T-helper 22 cell (primary cell): Measurements from ENCODE around the gene MAP6.

ENCODE experiments used
- DNase-seq: peaks from one replicate; pipeline ENCODE4 v3.0.0-alpha.2; 2020; ENCODE audit warnings: low read depth

Gene MAP6

DNA sequence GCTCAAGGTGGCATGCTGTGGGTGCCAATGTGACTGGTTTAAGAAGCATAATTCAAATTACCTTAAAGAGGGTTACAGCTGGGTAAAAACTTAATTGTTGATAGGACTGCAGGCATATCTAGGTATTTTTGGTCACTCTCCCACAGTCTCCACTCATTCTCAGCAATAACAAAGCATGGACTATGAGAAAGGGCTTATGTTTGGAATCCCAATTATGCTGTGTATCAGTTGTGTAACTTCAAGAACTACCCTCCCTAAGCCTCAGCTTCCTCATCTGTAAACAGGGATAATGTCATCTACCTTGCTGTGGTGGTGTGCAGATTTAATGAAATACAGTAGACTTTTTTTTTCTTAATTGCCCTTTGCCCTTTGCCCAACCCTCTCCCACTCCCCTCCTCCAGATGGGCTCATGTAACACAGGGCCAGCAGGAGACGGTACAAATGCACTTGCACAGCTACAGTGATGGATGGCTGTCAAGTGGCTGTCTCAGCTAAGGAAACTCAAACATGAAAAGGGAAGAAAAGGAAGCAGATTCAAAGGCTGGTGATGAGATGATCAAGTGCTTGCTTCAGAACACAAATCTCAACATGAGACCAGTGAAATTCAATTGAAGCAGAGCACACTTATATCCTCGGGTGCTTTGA lies 37.6 kb downstream of the MAP6 start:
- no peak for DNase-seq

DNA sequence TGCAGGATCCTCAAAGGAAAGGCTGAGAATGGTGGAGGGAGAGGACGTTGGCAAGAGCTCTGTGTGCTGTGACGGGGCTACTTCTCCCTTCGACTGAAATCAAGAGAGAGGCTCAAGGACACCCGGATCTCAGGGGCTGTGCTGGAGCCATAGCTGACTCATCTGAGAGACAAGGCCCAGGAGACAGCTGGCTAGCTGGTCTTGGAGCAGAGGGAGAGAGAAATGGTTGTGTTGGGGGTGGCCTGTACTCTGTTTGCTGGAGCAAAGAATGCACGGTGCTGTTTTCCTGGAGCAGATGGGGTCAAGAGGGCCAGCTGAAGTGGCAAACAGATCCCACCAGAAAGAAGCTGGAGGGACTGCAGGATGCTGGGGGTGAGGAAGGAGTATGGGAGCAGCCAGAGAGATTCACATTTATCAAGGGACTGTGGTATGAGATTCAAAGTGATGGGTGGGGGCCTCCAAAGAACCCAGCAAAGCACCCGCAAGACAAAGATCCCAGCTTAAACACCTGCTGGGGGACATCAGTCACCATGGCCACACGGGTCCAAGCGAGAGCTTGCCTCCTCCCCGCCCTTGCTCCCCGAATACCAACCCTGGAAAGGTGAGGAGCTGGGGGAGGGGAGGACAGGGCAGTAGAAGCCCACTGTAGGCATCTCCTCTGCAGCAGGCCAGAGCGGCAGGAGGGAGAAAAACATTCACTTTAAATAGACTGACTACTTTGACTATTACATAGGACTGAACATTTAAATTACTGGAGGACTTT lies 40.8 kb downstream of the MAP6 start:
- DNase-seq, result no peak

DNA sequence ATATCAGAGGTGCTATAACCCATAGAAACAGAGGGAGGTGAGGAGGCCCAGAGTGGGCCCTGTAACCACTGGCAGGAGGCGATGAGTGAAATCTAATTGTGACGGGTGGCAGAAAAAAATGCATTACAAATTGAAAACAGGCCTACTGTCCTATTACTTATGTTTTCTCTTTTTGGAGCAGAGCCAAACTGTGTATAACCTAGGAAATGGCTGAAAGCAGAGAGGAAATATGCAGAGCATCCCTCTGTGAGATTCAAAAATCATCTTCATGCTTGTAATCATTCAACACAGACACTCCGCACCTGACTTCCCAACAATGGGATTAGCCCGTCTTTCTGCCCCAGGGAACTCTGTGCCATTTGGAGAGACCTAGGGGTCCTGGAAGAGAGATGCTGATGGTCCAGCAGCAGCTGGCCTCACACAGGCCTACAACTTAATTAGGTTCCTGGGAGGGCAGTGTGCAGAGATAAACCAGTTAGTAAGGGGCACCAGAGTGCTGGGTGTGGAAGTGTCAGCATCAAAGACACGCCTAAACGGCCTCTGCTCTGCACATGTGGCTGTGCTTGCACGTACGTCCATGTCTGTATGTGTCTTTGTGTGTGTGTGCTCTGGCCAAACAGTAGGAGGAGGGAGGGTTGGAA lies 41.8 kb downstream of the MAP6 start:
- DNase-seq, result no peak

DNA sequence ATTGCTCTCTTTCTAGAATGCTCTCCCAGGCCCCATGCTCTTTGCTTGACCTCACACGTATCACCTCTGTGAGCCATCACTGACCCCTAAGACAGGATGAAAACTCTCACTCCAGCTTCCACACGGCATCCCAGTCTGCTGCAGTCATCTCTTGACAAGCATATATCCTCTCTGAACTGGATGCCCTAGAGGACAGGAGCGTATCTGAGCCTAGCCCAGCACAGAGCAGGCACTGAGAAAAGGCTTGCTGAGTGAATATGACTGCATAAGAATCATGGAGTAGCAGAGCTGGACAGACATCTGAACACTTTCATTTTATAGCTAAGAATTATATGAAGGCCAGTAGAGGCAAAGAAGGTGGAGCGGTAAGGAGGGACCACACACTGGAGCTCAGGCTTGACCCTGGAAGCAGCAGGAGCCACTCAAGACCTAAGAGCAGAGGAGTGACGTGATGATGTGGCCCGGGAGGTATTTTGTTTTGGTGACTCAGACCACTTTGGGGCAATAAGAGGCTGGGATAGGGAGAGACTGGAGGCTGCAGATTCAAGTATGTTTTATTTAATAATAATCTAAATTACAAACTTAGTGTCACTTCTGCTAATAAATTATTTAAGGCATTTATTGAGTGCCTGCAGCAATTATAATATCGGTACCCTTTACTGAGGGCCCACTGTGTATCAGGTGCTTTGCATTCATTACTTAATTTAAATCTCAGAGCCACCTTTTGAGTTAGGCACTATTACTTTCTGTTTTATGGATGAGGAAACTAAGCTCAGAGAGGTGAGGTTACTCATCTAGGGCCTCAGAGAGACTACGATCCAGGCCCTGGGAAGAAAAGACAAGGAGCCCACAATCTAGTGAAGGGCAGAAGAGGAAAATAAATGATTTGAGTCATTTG lies 42.6 kb downstream of the MAP6 start:
- DNase-seq, result no peak

DNA sequence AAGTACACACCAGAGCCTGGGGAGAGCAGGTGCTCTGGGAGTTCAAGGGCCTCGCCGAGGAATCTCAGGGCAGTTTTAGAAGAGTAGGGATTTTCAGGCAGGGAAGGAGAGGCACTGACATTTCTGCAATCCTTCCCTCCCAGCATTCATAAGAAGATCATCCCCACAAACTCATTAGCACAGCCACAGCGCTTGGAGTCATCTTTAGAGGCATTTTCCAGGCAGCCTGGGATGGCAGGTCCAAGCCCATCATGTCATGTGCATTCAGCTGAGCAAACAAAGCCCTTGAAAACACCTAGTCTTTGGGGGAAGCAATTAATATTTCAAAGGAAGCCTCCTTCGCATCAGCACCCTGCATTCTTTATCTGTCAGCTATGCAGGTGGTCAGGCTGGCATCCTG lies 43.8 kb downstream of the MAP6 start:
- no peak for DNase-seq

DNA sequence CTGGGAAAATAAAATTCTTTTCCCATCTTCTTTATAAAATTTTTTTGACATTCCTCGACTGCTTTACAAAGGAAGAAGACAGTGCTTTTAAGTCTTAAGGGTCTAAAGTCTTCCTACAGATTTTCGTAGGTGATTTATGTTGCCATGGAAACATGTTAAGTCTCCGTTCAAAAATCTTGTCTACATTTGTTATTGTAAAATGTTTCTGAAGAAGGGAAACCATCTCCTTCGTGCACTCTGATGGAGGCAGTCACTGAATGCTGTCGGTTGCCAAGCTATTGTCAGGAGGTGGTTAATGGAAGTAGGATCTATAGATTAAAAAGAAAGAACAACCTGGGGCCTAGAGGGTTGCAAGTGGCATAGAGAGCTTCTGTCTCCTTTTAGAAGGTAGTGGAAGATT lies 52.6 kb downstream of the MAP6 start:
- DNase-seq, result no peak

DNA sequence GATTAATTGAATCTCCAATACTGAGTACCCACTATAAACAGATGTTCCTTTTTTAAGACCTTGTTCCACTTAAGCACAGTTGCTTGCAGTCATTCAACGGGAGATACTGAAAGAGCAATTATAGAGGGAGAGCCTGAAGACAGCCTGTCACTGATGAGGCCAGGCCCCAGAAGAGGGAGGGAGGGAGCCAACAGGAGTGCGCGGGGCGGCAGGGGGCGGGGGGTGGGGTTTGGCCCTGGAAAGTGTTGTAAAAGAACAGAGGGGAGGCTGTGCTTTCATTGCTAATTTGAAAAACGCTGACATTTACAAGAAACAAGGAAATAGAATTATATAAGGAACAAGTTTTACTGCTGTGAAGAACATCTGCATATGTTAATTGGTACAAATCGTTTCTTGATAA lies 53.1 kb downstream of the MAP6 start:
- DNase-seq, result no peak

DNA sequence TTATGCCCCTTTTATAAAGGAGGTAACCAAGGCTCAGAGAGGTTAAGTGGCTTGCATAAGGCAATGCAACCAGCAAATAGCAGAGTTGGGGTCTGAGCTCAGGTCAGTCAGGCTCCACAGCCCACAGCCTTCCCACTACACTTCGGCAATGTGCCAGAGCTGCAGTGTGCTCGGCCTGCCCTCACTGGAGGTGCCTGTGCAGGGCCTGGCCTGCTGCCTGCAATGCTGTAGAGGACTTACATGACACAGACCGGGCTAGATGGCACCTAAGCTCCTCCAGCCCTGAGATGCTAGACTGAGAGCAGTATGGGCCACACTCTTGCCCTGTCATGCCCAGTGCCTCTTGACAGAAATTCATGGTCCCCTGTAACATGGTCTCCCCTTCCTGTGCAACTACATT lies 57.0 kb downstream of the MAP6 start:
- DNase-seq, result no peak

DNA sequence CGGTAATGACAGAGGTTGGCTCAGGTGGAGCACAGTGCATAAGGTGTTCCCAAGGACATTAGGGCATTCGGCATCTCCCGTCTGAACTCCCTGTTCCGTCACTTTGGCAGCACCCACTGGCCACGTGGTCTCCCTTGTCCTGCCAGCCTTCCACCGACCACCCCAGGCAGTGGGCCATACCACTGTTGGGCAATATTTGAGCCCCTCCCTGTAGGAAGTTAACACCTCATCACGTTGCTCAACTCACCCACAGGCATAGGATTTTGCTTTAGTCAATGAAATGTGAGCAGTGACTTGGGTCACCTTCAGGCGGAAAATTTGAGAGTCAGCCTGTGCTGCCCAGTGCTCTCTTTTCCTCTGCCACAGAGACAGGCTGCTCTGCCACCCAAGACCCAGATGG lies 62.7 kb downstream of the MAP6 start:
- no peak for DNase-seq

DNA sequence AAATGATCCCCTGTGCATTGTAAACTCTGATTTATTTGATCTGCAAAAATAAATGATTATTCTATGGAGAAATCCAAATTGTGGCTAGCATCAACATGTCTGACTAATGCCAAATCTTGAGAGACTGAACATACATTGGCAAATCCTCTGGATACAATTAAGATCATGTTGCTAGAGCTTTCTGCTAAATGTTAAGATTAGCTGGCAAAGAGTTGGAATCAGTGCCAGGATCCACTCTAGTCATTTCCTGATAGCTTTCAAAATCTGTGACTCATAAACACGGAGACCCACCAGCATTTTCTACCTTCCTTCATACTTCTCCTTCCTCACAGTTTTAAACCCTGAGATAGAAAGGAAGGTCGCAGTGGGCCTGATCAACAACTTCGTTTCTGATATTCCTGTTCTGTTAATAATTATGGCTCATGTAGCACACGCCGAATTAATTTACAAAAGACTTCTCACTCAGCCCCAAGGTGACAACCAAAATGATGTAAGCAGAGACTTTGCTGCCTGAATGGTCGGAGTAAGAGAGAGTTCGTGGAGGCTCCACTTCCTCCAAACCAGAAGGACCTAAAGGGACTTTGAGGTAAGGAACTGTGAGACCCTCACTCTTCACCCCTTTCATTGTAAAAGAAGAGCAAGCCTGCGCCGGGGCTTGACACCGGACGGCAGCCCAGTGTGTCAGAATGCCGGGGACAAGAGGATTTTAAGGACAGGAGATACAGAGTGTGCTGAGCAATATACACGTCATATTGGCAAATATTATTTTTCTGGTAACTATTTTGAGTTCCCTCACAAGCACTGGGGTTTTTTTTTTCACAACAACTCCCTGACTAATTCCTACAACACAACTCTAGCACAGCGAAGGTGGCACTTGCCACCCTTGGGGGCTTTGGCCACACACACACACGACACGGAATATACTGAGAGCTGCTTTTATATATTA lies 64.8 kb downstream of the MAP6 start:
- DNase-seq, result no peak

DNA sequence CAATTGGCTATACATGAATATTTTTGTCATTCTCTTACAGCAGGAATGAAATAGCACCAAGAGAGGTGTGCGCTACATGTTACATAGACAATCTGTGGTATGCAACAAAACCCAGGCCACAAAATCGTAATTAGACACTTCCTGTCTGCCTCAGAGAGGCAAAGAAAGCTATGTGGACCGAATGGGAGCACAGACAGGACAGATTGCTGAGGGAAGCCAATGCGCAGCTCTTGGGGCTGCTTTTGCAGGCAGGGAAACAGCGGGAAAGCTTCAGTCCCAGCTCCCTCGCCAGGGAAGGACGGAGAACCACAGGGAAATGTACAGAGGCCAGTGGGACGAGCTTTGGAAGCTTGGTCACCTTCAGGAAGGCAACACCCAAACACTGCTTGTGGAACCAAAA lies 65.9 kb downstream of the MAP6 start:
- DNase-seq, result no peak

DNA sequence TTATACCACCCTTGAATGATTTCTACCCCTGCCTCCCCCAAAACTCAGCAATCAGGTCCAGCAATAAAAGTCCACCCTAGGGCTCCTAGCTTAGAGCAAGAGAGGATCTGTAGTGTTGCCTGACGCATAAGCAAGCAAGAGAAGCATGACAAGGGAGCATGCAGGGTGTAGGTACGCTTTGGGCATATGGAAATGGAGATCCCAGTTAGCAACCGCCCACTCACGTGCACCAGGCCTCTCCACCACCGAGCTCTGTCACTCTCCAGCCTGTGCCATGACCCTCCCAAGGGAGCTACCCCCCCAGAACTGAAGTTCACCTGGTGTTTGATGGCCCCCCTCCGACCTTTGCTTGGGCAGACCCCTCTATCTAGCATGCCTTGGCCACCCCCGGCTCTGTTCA lies 67.3 kb downstream of the MAP6 start:
- DNase-seq, result no peak

DNA sequence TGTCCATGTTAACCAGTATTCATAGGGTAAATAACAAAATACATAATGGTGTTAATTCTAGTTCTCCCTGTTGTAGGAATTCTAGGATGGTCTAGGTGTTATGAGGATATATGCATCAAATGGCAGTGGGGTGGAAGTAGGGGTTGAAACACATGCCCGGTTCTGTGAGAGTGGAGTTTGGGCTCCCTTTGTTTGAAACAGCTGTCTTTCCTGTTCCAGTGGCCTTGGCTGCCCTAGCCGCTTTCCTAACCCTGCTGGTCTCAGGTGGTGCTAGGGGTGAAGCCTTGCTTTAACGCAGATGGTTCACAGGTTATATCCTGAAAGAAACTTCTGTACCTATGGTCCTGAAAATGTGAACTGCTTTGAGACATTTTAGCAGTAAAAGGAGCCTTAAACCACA lies 68.5 kb downstream of the MAP6 start:
- no peak for DNase-seq

DNA sequence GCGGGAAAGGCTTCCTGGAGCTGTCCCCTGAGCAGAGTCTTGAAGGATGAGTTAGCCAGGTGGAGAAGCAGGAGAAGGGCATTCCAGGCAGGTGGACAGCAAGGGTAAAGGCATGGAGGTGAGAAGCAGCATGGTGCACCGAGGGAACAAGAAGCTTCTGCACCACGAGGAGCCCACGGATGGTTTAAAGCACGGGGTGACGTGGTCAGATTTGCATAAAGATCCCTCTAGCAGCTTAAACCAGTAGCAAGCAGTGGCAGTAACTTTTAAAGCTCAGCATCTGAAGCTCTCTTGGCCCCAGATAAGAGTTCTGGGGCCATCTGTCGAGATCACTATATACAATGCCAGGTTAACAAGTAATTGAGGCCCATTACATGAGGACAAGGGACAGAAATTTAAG lies 69.9 kb downstream of the MAP6 start:
- no peak for DNase-seq

DNA sequence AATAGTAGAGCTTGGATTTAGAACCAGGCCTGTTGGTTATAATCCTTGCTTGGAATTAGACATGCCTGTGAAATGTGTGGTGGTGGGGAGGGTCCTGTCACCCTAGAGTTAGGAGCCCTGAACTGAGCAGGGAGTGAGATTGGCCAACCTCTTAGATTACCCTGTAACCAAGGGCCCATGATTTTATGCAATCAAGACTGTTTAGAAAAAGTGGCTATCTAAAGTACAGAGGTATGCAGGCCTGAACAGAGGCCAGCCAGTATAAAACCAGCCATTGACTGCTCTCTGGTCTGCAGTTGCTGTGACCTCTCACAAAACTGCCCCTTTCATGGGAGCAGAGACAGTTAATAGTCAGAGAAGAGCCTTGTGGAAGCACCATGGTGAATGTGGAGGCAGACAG lies 70.6 kb downstream of the MAP6 start:
- no peak for DNase-seq

DNA sequence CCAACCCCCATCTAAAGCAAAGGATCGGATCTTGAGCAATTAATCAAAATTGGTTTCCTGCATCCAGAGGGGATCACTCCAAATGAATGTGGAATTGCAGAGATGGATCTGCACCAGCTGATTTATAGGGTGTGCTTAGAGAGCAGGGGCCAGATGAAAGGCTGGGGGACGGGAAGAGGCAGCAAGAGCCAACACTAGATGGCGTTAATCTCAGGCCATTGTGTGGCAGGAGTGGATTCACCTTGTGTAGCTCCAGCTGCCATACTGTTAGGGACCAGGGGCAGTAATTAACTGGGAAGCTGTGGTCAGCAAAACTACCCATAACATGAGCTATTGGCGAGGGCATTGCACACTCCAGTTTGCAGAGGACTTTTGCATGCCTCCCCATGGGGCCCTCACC lies 71.2 kb downstream of the MAP6 start:
- no peak for DNase-seq

DNA sequence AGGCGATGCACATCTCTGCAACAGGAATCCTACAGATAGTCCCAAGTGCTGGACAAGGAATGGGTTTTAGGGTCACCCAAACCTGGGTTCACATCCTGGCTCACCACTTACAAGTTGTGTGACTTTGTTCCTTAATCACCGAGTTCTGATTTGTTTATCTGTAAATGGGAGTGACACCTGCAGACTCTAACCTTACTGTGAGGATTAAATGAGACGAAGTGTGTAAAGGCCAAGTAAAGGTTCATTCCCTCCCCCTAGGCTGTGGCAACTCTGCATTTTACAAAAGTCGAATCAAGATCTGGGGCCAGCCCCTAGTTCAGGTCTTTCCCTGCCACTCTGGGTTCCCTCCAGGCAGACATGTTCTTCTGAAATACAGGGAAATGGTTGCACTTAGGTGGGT lies 71.9 kb downstream of the MAP6 start:
- no peak for DNase-seq

DNA sequence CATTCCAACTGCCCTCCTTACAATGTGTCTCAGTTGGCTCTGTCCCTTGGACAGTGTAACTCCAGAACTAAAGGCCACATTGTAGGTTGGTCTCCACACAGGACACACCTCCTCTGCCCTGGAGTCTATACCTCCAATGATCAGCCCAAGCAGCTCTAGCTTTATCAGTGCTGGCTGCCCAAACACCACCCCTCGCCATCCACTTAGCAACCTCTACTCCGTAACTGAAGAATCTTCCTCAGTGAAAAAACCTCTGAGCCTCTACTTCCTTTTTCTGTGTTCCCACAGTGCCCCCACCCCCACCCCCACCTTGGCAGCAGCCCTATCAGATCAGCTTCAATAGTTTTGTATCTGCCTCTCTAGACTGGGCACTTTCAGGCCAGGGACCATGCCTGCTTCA lies 73.4 kb downstream of the MAP6 start:
- DNase-seq, result no peak

DNA sequence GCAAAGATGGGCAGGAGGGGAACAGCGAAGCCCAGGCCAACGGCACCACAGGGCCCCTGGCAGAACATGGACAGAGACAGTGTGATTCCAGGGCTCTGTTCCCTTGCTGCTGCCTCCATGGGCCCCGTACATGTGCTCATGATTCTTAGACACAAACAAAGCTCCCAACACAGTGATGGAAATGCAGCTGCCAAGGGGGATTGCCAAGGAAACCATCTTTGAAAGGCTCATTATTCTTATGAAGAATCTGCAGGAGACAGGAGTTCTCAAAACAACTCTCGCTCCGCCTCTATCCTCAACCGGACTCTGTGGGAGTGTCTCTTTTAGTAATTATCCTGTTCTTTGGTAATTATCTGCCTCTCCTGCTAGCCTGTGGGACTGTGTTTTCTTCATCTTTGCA lies 74.6 kb downstream of the MAP6 start:
- no peak for DNase-seq

DNA sequence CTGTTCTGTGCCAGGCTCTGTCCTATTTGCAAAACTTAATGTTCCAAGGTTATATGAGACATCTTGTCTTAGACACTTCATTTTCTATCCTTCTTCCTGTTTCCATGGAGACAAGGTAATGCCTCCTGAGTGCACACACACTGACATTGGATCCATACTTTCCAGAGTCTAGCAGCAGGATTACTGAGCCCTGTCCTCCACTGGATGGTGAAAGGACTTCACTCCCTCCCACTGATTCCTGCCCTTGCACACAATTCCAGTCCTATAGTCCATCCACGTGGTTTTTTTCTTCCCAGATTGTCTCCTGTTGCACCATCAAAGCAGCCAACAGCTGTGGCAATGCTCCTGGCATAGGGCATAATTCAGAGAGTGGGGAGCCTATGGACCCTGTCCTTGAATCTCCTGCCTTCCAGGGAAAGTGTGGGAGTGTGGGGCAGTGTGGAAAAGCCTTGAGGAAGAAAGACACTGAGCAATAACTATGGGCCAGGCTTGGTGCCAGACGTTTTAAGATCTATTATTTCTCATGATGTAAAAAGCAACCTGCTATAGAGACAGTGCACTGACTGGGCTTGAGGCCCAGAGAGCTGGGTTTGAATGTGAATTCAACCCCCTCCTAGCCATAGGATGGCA lies 75.4 kb downstream of the MAP6 start:
- no peak for DNase-seq

DNA sequence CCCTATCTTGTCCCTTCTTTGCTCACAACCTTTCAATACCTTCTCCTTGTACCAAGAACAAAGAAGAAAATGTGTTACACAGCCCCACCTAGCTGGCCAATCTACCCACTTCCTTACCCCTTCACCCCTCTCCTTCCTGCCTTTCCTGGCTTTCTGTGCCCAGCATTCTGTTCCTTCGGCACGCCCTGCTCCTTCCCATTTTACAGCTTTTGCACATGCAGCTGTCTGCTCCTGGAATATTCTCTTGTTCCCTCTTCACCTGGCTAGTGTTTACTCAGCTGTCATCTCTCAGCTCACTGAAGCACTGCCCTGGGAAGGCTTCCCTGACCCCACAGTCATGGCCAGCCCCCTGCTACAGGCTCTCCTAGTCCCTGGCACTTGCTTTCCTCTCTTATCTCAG lies 76.1 kb downstream of the MAP6 start:
- DNase-seq, result no peak
